ENCODE data around the gene KCNT2. TPM values are rescaled to one million over a fixed set of nuclear protein-coding genes. Genes with fewer than 3 reads are reported as not detected.

Gene KCNT2
- total RNA-seq, 6 donors from 2014 or later, result 2.7 to 9.9 (median 5.9) TPM

- H3K27me3 ChIP-seq, result no peaks in the 10 kb centered on the region
- H3K4me3 ChIP-seq, result no peak overlapping the region
- no peaks in the 10 kb centered on the region for H3K4me1 ChIP-seq
- no peaks in the 10 kb centered on the region for H3K36me3 ChIP-seq
- ATAC-seq (ENCODE audit: low FRiP score in 2 of 2), result no peak
- TF ChIP-seq POLR2A (IDR thresholded peaks at IDR 0.05) (no peak), POLR2AphosphoS5 (IDR thresholded peaks at IDR 0.05) (no peak), EP300 (IDR thresholded peaks at IDR 0.05) (no peak), CTCF (IDR thresholded peaks at IDR 0.05) (no peak)
- 90 to 97% methylated on average over 2 of the region's 2 CpGs for WGBS, 2 donors
- H3K9me3 ChIP-seq, result no peaks in the 10 kb centered on the region
- no peak overlapping the region for H3K27ac ChIP-seq
- no peak for DNase-seq
Observed at GRCh38 chr1:196638466-196638865, 30.2 kb upstream of the KCNT2 start.

GRCh38 chr1:196637606-196638005, 29.4 kb upstream of the KCNT2 start:
- WGBS, 2 donors, result 93 to 97% methylated on average over 6 of the region's 6 CpGs
- Histone ChIP-seq H3K36me3 (no peaks in the 10 kb centered on the region), H3K9me3 (no peaks in the 10 kb centered on the region), H3K27ac (no peak overlapping the region), H3K27me3 (no peaks in the 10 kb centered on the region), H3K4me3 (no peak overlapping the region), H3K4me1 (no peaks in the 10 kb centered on the region)
- TF ChIP-seq EP300 (IDR thresholded peaks at IDR 0.05), result no peak
- TF ChIP-seq POLR2AphosphoS5 (IDR thresholded peaks at IDR 0.05), result no peak
- no peak for TF ChIP-seq POLR2A (IDR thresholded peaks at IDR 0.05)
- no peak for TF ChIP-seq CTCF (IDR thresholded peaks at IDR 0.05)
- ATAC-seq (ENCODE audit: low FRiP score in 2 of 2) (no peak), DNase-seq (no peak)

GRCh38 chr1:196628838-196629237, 20.6 kb upstream of the KCNT2 start:
- no peak for DNase-seq
- no peak for TF ChIP-seq POLR2AphosphoS5 (IDR thresholded peaks at IDR 0.05)
- no peak for TF ChIP-seq CTCF (IDR thresholded peaks at IDR 0.05)
- no peak for ATAC-seq (ENCODE audit: low FRiP score in 2 of 2)
- H3K27me3 ChIP-seq, result no peaks in the 10 kb centered on the region
- no peaks in the 10 kb centered on the region for H3K4me1 ChIP-seq
- no peak overlapping the region for H3K27ac ChIP-seq
- H3K9me3 ChIP-seq, result peaks cover 0 to 6% (median 2%) of the 10 kb centered on the region in 4 donors
- no peaks in the 10 kb centered on the region for H3K36me3 ChIP-seq
- no peak overlapping the region for H3K4me3 ChIP-seq
- 92 to 94% methylated on average over 3 of the region's 3 CpGs for WGBS, 2 donors

- 77 to 83% methylated on average over 1 of the region's 1 CpG for WGBS, 2 donors
- no peaks in the 10 kb centered on the region for H3K36me3 ChIP-seq
- ATAC-seq (ENCODE audit: low FRiP score in 2 of 2) (no peak), DNase-seq (no peak)
- TF ChIP-seq CTCF (IDR thresholded peaks at IDR 0.05) (no peak), EP300 (IDR thresholded peaks at IDR 0.05) (no peak), POLR2AphosphoS5 (IDR thresholded peaks at IDR 0.05) (no peak), POLR2A (IDR thresholded peaks at IDR 0.05) (no peak)
- H3K4me1 ChIP-seq, result no peaks in the 10 kb centered on the region
- H3K9me3 ChIP-seq, result no peaks in the 10 kb centered on the region
- no peak overlapping the region for H3K27ac ChIP-seq
- H3K4me3 ChIP-seq, result no peak overlapping the region
- no peaks in the 10 kb centered on the region for H3K27me3 ChIP-seq
Observed at GRCh38 chr1:196623079-196623478, 14.8 kb upstream of the KCNT2 start.

GRCh38 chr1:196619721-196620120, 11.5 kb upstream of the KCNT2 start:
- H3K27me3 ChIP-seq, result no peaks in the 10 kb centered on the region
- no peak for TF ChIP-seq POLR2AphosphoS5 (IDR thresholded peaks at IDR 0.05)
- TF ChIP-seq EP300 (IDR thresholded peaks at IDR 0.05), result no peak
- TF ChIP-seq POLR2A (IDR thresholded peaks at IDR 0.05), result no peak
- no peak for TF ChIP-seq CTCF (IDR thresholded peaks at IDR 0.05)
- H3K4me1 ChIP-seq, result no peaks in the 10 kb centered on the region
- H3K9me3 ChIP-seq, result no peaks in the 10 kb centered on the region
- WGBS, 2 donors, result 98 to 99% methylated on average over 2 of the region's 2 CpGs
- ATAC-seq (ENCODE audit: low FRiP score in 2 of 2), result no peak
- no peak for DNase-seq
- no peak overlapping the region for H3K4me3 ChIP-seq
- H3K27ac ChIP-seq, result no peak overlapping the region
- H3K36me3 ChIP-seq, result no peaks in the 10 kb centered on the region
